ENCODE measurements around the gene VLDLR. TPM values are rescaled to one million over a fixed set of nuclear protein-coding genes. Genes with fewer than 3 reads are reported as not detected.

Gene VLDLR
- total and polyA plus RNA-seq, 12 donors: 7.7 to 54.1 (median 32.7) TPM

- WGBS, 4 donors: 86 to 95% (median 94%) methylated on average over 5 of the region's 5 CpGs
- Histone ChIP-seq H3K4me3 (no peak overlapping the region), H3K36me3 (replicated peaks in 1 of 2) (no peaks in the 10 kb centered on the region), H3K27me3 (no peaks in the 10 kb centered on the region), H3K4me1 (replicated peaks in 1 of 2) (peaks cover 0 to 47% of the 10 kb centered on the region in 2 donors), H3K27ac (no peak overlapping the region), H3K9me3 (replicated peaks in 1 of 3) (no peaks in the 10 kb centered on the region)
- TF ChIP-seq CTCF (IDR thresholded peaks at IDR 0.05) (no peak), POLR2A (IDR thresholded peaks at IDR 0.05) (no peak)
- DNase-seq: no peak
- intact Hi-C loops (cut with DNase I): no loop called here
These were observed 7.3 kb downstream of the VLDLR start for GRCh38 chr9:2628919-2629318.

GRCh38 chr9:2630158-2630557 lies 8.6 kb downstream of the VLDLR start:
- H3K27me3 ChIP-seq: no peaks in the 10 kb centered on the region
- H3K36me3 ChIP-seq (replicated peaks in 1 of 2): no peaks in the 10 kb centered on the region
- H3K4me1 ChIP-seq (replicated peaks in 1 of 2): peaks cover 0 to 37% of the 10 kb centered on the region in 2 donors
- 59 to 72% (median 65%) methylated on average over 2 of the region's 2 CpGs for WGBS, 4 donors
- H3K9me3 ChIP-seq (replicated peaks in 1 of 3): no peaks in the 10 kb centered on the region
- H3K4me3 ChIP-seq: no peak overlapping the region
- peak in 2 of 7 donors; percentile 23 to 25 for DNase-seq
- intact Hi-C loops (cut with DNase I): no loop called here
- peak overlapping the region in 1 of 5 donors; percentile 42 for H3K27ac ChIP-seq
- TF ChIP-seq POLR2A (IDR thresholded peaks at IDR 0.05) (no peak), CTCF (IDR thresholded peaks at IDR 0.05) (no peak)

GRCh38 chr9:2631263-2631662 lies 9.7 kb downstream of the VLDLR start:
- intact Hi-C loops (cut with DNase I): no loop called here
- TF ChIP-seq POLR2A (IDR thresholded peaks at IDR 0.05): no peak
- Histone ChIP-seq H3K9me3 (replicated peaks in 1 of 3) (no peaks in the 10 kb centered on the region), H3K4me1 (replicated peaks in 1 of 2) (peaks cover 0 to 31% of the 10 kb centered on the region in 2 donors), H3K27ac (no peak overlapping the region), H3K36me3 (replicated peaks in 1 of 2) (no peaks in the 10 kb centered on the region), H3K27me3 (no peaks in the 10 kb centered on the region), H3K4me3 (no peak overlapping the region)
- WGBS, 4 donors: 82 to 97% (median 88%) methylated on average over 1 of the region's 1 CpG
- no peak for DNase-seq

- no peak for DNase-seq
- Histone ChIP-seq H3K4me3 (no peak overlapping the region), H3K27me3 (no peaks in the 10 kb centered on the region), H3K9me3 (replicated peaks in 1 of 3) (no peaks in the 10 kb centered on the region), H3K4me1 (replicated peaks in 1 of 2) (peaks cover 0 to 31% of the 10 kb centered on the region in 2 donors), H3K36me3 (replicated peaks in 1 of 2) (no peaks in the 10 kb centered on the region), H3K27ac (no peak overlapping the region)
- TF ChIP-seq CTCF (IDR thresholded peaks at IDR 0.05) (no peak), POLR2A (IDR thresholded peaks at IDR 0.05) (no peak)
- 82 to 86% (median 84%) methylated on average over 8 of the region's 8 CpGs for WGBS, 4 donors
- intact Hi-C loops (cut with DNase I): no loop called here
These were observed 12.6 kb downstream of the VLDLR start for GRCh38 chr9:2634153-2634552.

GRCh38 chr9:2634818-2635217 lies 13.2 kb downstream of the VLDLR start:
- Histone ChIP-seq H3K27me3 (no peaks in the 10 kb centered on the region), H3K4me3 (no peak overlapping the region), H3K9me3 (replicated peaks in 1 of 3) (no peaks in the 10 kb centered on the region), H3K27ac (no peak overlapping the region), H3K36me3 (replicated peaks in 1 of 2) (no peaks in the 10 kb centered on the region), H3K4me1 (replicated peaks in 1 of 2) (peaks cover 0 to 32% of the 10 kb centered on the region in 2 donors)
- intact Hi-C loops (cut with DNase I): no loop called here
- TF ChIP-seq CTCF (IDR thresholded peaks at IDR 0.05): no peak
- TF ChIP-seq POLR2A (IDR thresholded peaks at IDR 0.05): no peak
- DNase-seq: no peak
- 84 to 93% (median 92%) methylated on average over 3 of the region's 3 CpGs for WGBS, 4 donors
